SK-N-SH (cell line): Measurements from ENCODE around the gene SHROOM2. TPM values are rescaled to one million over a fixed set of nuclear protein-coding genes. Genes with fewer than 3 reads are reported as not detected.

Source experiments
- CTCF ChIA-PET: fragments of 300-600, 350-600 bp; formaldehyde crosslinking; extraction: SDS; loops from one replicate; lab custom pipeline; 2021; lab: Yijun Ruan, JAX
- POLR2A ChIA-PET: fragments of 350-600 bp; sonication (Branson Sonifier 250); formaldehyde crosslinking; extraction: SDS; loops from one replicate; lab custom pipeline; 2020; ENCODE audit warnings: antibody characterized with exemption, inconsistent platforms; lab: Yijun Ruan, JAX
- DNase-seq: peaks from one replicate; pipeline ENCODE4 v3.0.0; 2012
- H2AFZ ChIP-seq: fragments of 200-600 bp; sonication (generic); 2 replicates; pipeline ENCODE4 v1.8.1; 2016; ENCODE audit warnings: antibody characterized with exemption, mild to moderate bottlenecking, low read depth
- H3F3A ChIP-seq: fragments of 200-600 bp; sonication (generic); replicated peaks from 2 replicates; pipeline ENCODE3; 2016; ENCODE audit warnings: antibody characterized with exemption, mild to moderate bottlenecking; ENCODE audit not compliant: insufficient read depth
- H3K27ac ChIP-seq, 2 experiments: fragments of 200-500 bp in 1 of 2; fragments of 200-600 bp in 1 of 2; sonication (Bioruptor generic) in 1 of 2; sonication (generic), shearing (Covaris generic) in 1 of 2; 2 replicates each; pipeline versions ENCODE4 v1.5.1 to v1.6.1; 2014 to 2016; ENCODE audit warnings: low read depth in 2 of 2, inconsistent platforms in 1 of 2, low read length in 1 of 2, mild to moderate bottlenecking in 1 of 2, mixed read lengths in 1 of 2
- H3K27me3 ChIP-seq: fragments of 200-600 bp; sonication (generic), shearing (Covaris generic); 2 replicates; pipeline ENCODE4 v1.6.1; 2016; ENCODE audit warnings: mixed run types; ENCODE audit not compliant: insufficient read depth
- H3K36me3 ChIP-seq, 2 experiments: fragments of 200-500 bp in 1 of 2; fragments of 200-600 bp in 1 of 2; sonication (Bioruptor generic) in 1 of 2; sonication (generic) in 1 of 2; replicated peaks in 1 of 2; 2 replicates each; pipeline versions ENCODE3 to v1.5.1; 2014 to 2016; ENCODE audit warnings: low read length in 1 of 2, mild to moderate bottlenecking in 1 of 2; ENCODE audit not compliant: insufficient read depth in 2 of 2, control insufficient read depth in 1 of 2
- H3K4me1 ChIP-seq, 2 experiments: fragments of 200-500 bp in 1 of 2; fragments of 200-600 bp in 1 of 2; sonication (Bioruptor generic) in 1 of 2; sonication (generic), shearing (Covaris generic) in 1 of 2; 2 replicates each; pipeline versions ENCODE4 v1.5.1 to v1.6.1; 2014 to 2016; ENCODE audit warnings: low read depth in 1 of 2, low read length in 1 of 2, mixed run types in 1 of 2; ENCODE audit not compliant: insufficient read depth in 2 of 2, control insufficient read depth in 1 of 2
- H3K4me2 ChIP-seq: fragments of 200-600 bp; sonication (generic), shearing (Covaris generic); 2 replicates; pipeline ENCODE4 v1.6.1; 2017; ENCODE audit warnings: mixed run types
- H3K4me3 ChIP-seq, 2 experiments: fragments of 200-500 bp in 1 of 2; fragments of 200-600 bp in 1 of 2; sonication (Bioruptor generic) in 1 of 2; sonication (generic), shearing (Covaris generic) in 1 of 2; 2 replicates each; pipeline versions ENCODE4 v1.5.1 to v1.8.1; 2014 to 2016; ENCODE audit warnings: low read depth in 2 of 2, inconsistent platforms in 1 of 2, low read length in 1 of 2, mild to moderate bottlenecking in 1 of 2, mixed read lengths in 1 of 2, moderate library complexity in 1 of 2
- H3K79me2 ChIP-seq: fragments of 200-600 bp; sonication (generic); 2 replicates; pipeline ENCODE4 v1.8.1; 2017; ENCODE audit warnings: mild to moderate bottlenecking; ENCODE audit not compliant: insufficient read depth
- H3K9ac ChIP-seq: fragments of 200-600 bp; sonication (generic); 2 replicates; pipeline ENCODE4 v1.6.1; 2017; ENCODE audit warnings: mixed run types
- H3K9me2 ChIP-seq: fragments of 200-600 bp; sonication (generic); 2 replicates; pipeline ENCODE4 v1.6.1; 2017; ENCODE audit warnings: mixed run types
- H3K9me3 ChIP-seq: fragments of 200-600 bp; sonication (generic); 2 replicates; pipeline ENCODE4 v1.6.1; 2017; ENCODE audit warnings: mixed run types, mild to moderate bottlenecking, moderate library complexity
- H4K20me1 ChIP-seq: fragments of 200-600 bp; sonication (generic); 2 replicates; pipeline ENCODE4 v1.6.1; 2017; ENCODE audit warnings: mild to moderate bottlenecking, mixed run types; ENCODE audit not compliant: insufficient read depth
- ELF1 ChIP-seq: IDR thresholded peaks from 2 replicates; pipeline ENCODE4 v1.4.0; 2012
- EZH2phosphoT487 ChIP-seq: fragments of 200-600 bp; sonication (generic); IDR thresholded peaks from 2 replicates; pipeline ENCODE4 v1.6.1; 2017; ENCODE audit warnings: low read depth, mixed run types, mild to moderate bottlenecking, antibody characterized with exemption, moderate library complexity, borderline replicate concordance
- FOSL2 ChIP-seq: IDR thresholded peaks from 2 replicates; pipeline ENCODE4 v1.4.0; 2012; ENCODE audit warnings: low read depth, mild to moderate bottlenecking, moderate library complexity, borderline replicate concordance
- FOXJ3 ChIP-seq: sonication (generic); formaldehyde crosslinking; IDR thresholded peaks from 2 replicates; pipeline ENCODE4 v1.5.1; 2020; ENCODE audit warnings: mild to moderate bottlenecking, missing genetic modification reagents
- GATA2 ChIP-seq: sonication (generic); formaldehyde crosslinking; IDR thresholded peaks from 2 replicates; pipeline ENCODE4 v1.5.0; 2020; ENCODE audit warnings: mild to moderate bottlenecking, missing genetic modification reagents
- MEF2A ChIP-seq: IDR thresholded peaks from 2 replicates; pipeline ENCODE4 v1.4.0; 2012; ENCODE audit warnings: low read depth, borderline replicate concordance
- MXI1 ChIP-seq: IDR thresholded peaks from 2 replicates; pipeline ENCODE4 v1.6.1; 2012; ENCODE audit warnings: mild to moderate bottlenecking, low read depth, low read length, improper control_type of control experiment
- NRF1 ChIP-seq: IDR thresholded peaks from 2 replicates; pipeline ENCODE4 v1.6.1; 2012; ENCODE audit warnings: low read depth, mild to moderate bottlenecking, low read length
- POLR2AphosphoS5 ChIP-seq: IDR thresholded peaks from 2 replicates; pipeline ENCODE4 v1.6.1; 2012; ENCODE audit warnings: low read depth, low read length
- RAD21 ChIP-seq: IDR thresholded peaks from 2 replicates; pipeline ENCODE4 v1.6.1; 2012; ENCODE audit warnings: mild to moderate bottlenecking, low read length
- RCOR1 ChIP-seq: fragments of 150-350 bp; IDR thresholded peaks from 2 replicates; pipeline ENCODE4 v1.6.1; 2017; ENCODE audit warnings: antibody characterized with exemption, low read length
- RXRA ChIP-seq: IDR thresholded peaks from 2 replicates; pipeline ENCODE4 v1.4.0; 2012; ENCODE audit warnings: low read depth, mild to moderate bottlenecking, borderline replicate concordance
- SIN3A ChIP-seq: IDR thresholded peaks from 2 replicates; pipeline ENCODE4 v1.6.1; 2012; ENCODE audit warnings: low read depth, mild to moderate bottlenecking, low read length, moderate library complexity, borderline replicate concordance
- SMC3 ChIP-seq: IDR thresholded peaks from 2 replicates; pipeline ENCODE4 v1.6.1; 2012; ENCODE audit warnings: low read depth, low read length, improper control_type of control experiment
- TAF1 ChIP-seq: IDR thresholded peaks from 2 replicates; pipeline ENCODE4 v1.6.1; 2012; ENCODE audit warnings: low read depth, mild to moderate bottlenecking, low read length, moderate library complexity, borderline replicate concordance
- TCF12 ChIP-seq: IDR thresholded peaks from 2 replicates; pipeline ENCODE4 v1.4.0; 2012
- YY1 ChIP-seq: IDR thresholded peaks from 2 replicates; pipeline ENCODE4 v1.4.0; 2012; ENCODE audit warnings: low read depth, mild to moderate bottlenecking
- WGBS: methylation state at CpG from one replicate; pipeline ENCODE4 v1.1.6; 2017; ENCODE audit warnings: low lambda C conversion rate; 5-methylcytosine and 5-hydroxymethylcytosine counted together
- polyA plus RNA-seq, 3 experiments: library from polyadenylated mRNA; depleted of rRNA; stranded (reverse); fragments of >200 nt; gene quantifications; 2 replicates each; pipeline ENCODE4 v1.2.3, GENCODE V29; 2012
- TF ChIP-seq, protein P1 (sequence below): IDR thresholded peaks from 2 replicates; pipeline ENCODE4 v1.4.0; 2012; ENCODE audit warnings: low read depth, borderline replicate concordance
- TF ChIP-seq, protein P2 (sequence below): fragments of 150-350 bp; IDR thresholded peaks from 2 replicates; pipeline ENCODE4 v1.6.1; 2017; ENCODE audit warnings: antibody characterized with exemption, low read length, low read depth, borderline replicate concordance
- TF ChIP-seq, protein P3 (sequence below): IDR thresholded peaks from 2 replicates; pipeline ENCODE4; 2012
- TF ChIP-seq, protein P4 (sequence below): IDR thresholded peaks from 2 replicates; pipeline ENCODE4 v1.4.0; 2012; ENCODE audit warnings: low read depth, borderline replicate concordance

Gene SHROOM2
- polyA plus RNA-seq, 1 of the 3 experiments (the other 2 are of a cell fraction), result not detected

DNA sequence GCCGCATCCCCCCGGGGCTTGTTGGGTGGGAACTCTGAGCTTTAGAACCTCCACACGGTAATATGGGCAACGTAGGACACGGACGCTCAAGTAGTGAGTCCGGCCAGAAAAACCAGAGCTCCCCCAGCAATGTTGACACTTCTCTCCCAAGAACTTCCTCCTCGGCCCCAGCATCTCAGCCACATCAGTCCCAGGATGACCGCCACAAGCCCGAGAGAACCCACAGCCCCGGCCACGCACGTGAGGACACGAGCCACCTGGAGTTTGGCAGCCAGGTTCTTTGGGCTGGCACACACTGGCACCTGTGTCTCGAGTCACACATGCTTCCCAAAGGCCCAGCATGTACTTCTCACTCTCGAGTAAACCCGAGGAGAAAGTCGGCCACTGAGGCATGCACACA, 197.2 kb downstream of the SHROOM2 start:
- Histone ChIP-seq H3K4me3 (no peak overlapping the region), H3K4me1 (no peaks in the 10 kb centered on the region), H3K9me2 (no peaks in the 10 kb centered on the region), H3K36me3 (no peaks in the 10 kb centered on the region), H3K9me3 (no peaks in the 10 kb centered on the region), H2AFZ (no peak overlapping the region), H3K4me2 (no peak overlapping the region), H3F3A (no peaks in the 10 kb centered on the region), H4K20me1 (no peaks in the 10 kb centered on the region), H3K27me3 (no peaks in the 10 kb centered on the region; the same call in 1 of the 2 replicates), H3K27ac (no peak overlapping the region), H3K9ac (no peak overlapping the region), H3K79me2 (no peaks in the 10 kb centered on the region)
- TF ChIP-seq, protein P1, sequence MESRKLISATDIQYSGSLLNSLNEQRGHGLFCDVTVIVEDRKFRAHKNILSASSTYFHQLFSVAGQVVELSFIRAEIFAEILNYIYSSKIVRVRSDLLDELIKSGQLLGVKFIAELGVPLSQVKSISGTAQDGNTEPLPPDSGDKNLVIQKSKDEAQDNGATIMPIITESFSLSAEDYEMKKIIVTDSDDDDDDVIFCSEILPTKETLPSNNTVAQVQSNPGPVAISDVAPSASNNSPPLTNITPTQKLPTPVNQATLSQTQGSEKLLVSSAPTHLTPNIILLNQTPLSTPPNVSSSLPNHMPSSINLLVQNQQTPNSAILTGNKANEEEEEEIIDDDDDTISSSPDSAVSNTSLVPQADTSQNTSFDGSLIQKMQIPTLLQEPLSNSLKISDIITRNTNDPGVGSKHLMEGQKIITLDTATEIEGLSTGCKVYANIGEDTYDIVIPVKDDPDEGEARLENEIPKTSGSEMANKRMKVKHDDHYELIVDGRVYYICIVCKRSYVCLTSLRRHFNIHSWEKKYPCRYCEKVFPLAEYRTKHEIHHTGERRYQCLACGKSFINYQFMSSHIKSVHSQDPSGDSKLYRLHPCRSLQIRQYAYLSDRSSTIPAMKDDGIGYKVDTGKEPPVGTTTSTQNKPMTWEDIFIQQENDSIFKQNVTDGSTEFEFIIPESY, result no peak
- no peak for TF ChIP-seq RAD21
- TF ChIP-seq, protein P2, sequence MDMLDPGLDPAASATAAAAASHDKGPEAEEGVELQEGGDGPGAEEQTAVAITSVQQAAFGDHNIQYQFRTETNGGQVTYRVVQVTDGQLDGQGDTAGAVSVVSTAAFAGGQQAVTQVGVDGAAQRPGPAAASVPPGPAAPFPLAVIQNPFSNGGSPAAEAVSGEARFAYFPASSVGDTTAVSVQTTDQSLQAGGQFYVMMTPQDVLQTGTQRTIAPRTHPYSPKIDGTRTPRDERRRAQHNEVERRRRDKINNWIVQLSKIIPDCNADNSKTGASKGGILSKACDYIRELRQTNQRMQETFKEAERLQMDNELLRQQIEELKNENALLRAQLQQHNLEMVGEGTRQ, result no peak
- TF ChIP-seq FOSL2, result no peak
- no peak for TF ChIP-seq YY1
- TF ChIP-seq RXRA, result no peak
- TF ChIP-seq SMC3, result no peak
- TF ChIP-seq, protein P3, sequence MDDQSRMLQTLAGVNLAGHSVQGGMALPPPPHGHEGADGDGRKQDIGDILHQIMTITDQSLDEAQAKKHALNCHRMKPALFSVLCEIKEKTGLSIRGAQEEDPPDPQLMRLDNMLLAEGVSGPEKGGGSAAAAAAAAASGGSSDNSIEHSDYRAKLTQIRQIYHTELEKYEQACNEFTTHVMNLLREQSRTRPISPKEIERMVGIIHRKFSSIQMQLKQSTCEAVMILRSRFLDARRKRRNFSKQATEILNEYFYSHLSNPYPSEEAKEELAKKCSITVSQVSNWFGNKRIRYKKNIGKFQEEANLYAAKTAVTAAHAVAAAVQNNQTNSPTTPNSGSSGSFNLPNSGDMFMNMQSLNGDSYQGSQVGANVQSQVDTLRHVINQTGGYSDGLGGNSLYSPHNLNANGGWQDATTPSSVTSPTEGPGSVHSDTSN, result no peak
- no peak for TF ChIP-seq RCOR1
- POLR2A ChIA-PET, result no interaction called here
- DNase-seq, result no peak
- CTCF ChIA-PET, result interaction anchor here (2.3 kb wide), 1 partner anchor 137 kb away, joined by 10 read pairs; no protein-coding TSS in a partner anchor
- 30% methylated on average over 5 of the region's 18 CpGs for WGBS

DNA sequence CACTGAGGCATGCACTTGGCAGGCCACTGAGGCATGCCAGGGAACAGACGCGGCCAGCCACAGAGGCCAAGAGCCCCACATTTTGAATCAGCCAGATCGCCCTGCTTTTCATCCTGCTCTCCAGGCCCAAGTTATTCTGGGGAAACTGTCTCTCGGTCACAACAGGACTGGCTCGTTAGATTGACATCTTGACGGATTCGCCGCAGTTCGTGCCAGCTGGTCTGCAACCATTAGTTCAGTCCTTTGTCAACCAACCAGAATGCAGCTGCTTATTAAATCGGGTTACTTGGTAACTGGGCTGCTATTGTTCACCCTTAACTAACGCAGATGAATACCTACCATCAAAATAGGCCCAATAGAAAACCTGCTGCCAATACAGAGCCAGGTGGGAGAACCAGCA, 197.6 kb downstream of the SHROOM2 start:
- H3K79me2 ChIP-seq, result no peaks in the 10 kb centered on the region
- no peak overlapping the region for H3K9ac ChIP-seq
- H3K4me3 ChIP-seq, result no peak overlapping the region
- H3F3A ChIP-seq, result no peaks in the 10 kb centered on the region
- no peak for DNase-seq
- no peaks in the 10 kb centered on the region for H3K4me1 ChIP-seq
- H3K27me3 ChIP-seq, result no peaks in the 10 kb centered on the region; the same call in 1 of the 2 replicates
- H3K36me3 ChIP-seq, result no peaks in the 10 kb centered on the region
- H4K20me1 ChIP-seq, result no peaks in the 10 kb centered on the region
- H2AFZ ChIP-seq, result no peak overlapping the region
- 55% methylated on average over 11 of the region's 11 CpGs for WGBS
- H3K9me2 ChIP-seq, result no peaks in the 10 kb centered on the region
- no peak overlapping the region for H3K4me2 ChIP-seq
- no peaks in the 10 kb centered on the region for H3K9me3 ChIP-seq
- ChIA-PET POLR2A (no interaction called here), CTCF (interaction anchor here (2.3 kb wide), 1 partner anchor 136 kb away, joined by 10 read pairs; no protein-coding TSS in a partner anchor)
- H3K27ac ChIP-seq, result no peak overlapping the region
- TF ChIP-seq TCF12 (no peak), TAF1 (no peak), MEF2A (no peak), POLR2AphosphoS5 (no peak), NRF1 (no peak), MXI1 (no peak), GATA2 (no peak), SIN3A (no peak), FOXJ3 (CRISPR knock-in tag) (no peak), EZH2phosphoT487 (no peak), ELF1 (no peak), YY1 (no peak)
- TF ChIP-seq, protein P4, sequence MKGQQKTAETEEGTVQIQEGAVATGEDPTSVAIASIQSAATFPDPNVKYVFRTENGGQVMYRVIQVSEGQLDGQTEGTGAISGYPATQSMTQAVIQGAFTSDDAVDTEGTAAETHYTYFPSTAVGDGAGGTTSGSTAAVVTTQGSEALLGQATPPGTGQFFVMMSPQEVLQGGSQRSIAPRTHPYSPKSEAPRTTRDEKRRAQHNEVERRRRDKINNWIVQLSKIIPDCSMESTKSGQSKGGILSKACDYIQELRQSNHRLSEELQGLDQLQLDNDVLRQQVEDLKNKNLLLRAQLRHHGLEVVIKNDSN, result no peak
- TF ChIP-seq, protein P1, result no peak
- TF ChIP-seq, protein P3, result no peak
